ENCODE data around the gene UBN2. TPM values are rescaled to one million over a fixed set of nuclear protein-coding genes. Genes with fewer than 3 reads are reported as not detected.

Gene UBN2
- total RNA-seq, 4 donors from 2014 or later = 5.3 to 12.8 (median 9.0) TPM

- 53 to 58% methylated on average over 6 of the region's 6 CpGs for WGBS, 2 donors
- H3K27me3 ChIP-seq = no peaks in the 10 kb centered on the region
- no peak overlapping the region for H3K27ac ChIP-seq
- no peaks in the 10 kb centered on the region for H3K4me1 ChIP-seq
- no peaks in the 10 kb centered on the region for H3K9me3 ChIP-seq
- peaks cover 0 to 99% (median 0%) of the 10 kb centered on the region in 3 donors for H3K36me3 ChIP-seq
- intact Hi-C loops (cut with DNase I) = no loop called here
- H3K4me3 ChIP-seq = no peak overlapping the region
- TF ChIP-seq CTCF (IDR thresholded peaks at IDR 0.05) = no peak
- TF ChIP-seq POLR2A (IDR thresholded peaks at IDR 0.05) = no peak
- DNase-seq = no peak
These were observed 66.8 kb downstream of the UBN2 start for GRCh38 chr7:139297795-139298194.

- Histone ChIP-seq H3K9me3 (no peaks in the 10 kb centered on the region), H3K4me1 (no peaks in the 10 kb centered on the region), H3K27ac (no peak overlapping the region), H3K4me3 (no peak overlapping the region), H3K27me3 (no peaks in the 10 kb centered on the region), H3K36me3 (peaks cover 0 to 90% (median 0%) of the 10 kb centered on the region in 3 donors)
- intact Hi-C loops (cut with DNase I) = no loop called here
- DNase-seq = no peak
- 90 to 98% methylated on average over 2 of the region's 2 CpGs for WGBS, 2 donors
- TF ChIP-seq POLR2A (IDR thresholded peaks at IDR 0.05) (no peak), CTCF (IDR thresholded peaks at IDR 0.05) (no peak)
These were observed 68.3 kb downstream of the UBN2 start for GRCh38 chr7:139299296-139299695.

- no peak for TF ChIP-seq POLR2A (IDR thresholded peaks at IDR 0.05)
- TF ChIP-seq CTCF (IDR thresholded peaks at IDR 0.05) = no peak
- H3K9me3 ChIP-seq = no peaks in the 10 kb centered on the region
- DNase-seq = no peak
- peaks cover 0 to 89% (median 0%) of the 10 kb centered on the region in 3 donors for H3K36me3 ChIP-seq
- intact Hi-C loops (cut with DNase I) = no loop called here
- H3K4me1 ChIP-seq = no peaks in the 10 kb centered on the region
- H3K27ac ChIP-seq = no peak overlapping the region
- H3K27me3 ChIP-seq = no peaks in the 10 kb centered on the region
- no peak overlapping the region for H3K4me3 ChIP-seq
- 68 to 82% methylated on average over 2 of the region's 2 CpGs for WGBS, 2 donors
These were observed 69.4 kb downstream of the UBN2 start for GRCh38 chr7:139300390-139300789.

GRCh38 chr7:139304517-139304916 is 73.5 kb downstream of the UBN2 start:
- peaks cover 0 to 77% (median 0%) of the 10 kb centered on the region in 3 donors for H3K36me3 ChIP-seq
- DNase-seq = no peak
- no peaks in the 10 kb centered on the region for H3K27me3 ChIP-seq
- 48 to 72% methylated on average over 1 of the region's 1 CpG for WGBS, 2 donors
- H3K4me1 ChIP-seq = no peaks in the 10 kb centered on the region
- intact Hi-C loops (cut with DNase I) = no loop called here
- no peak for TF ChIP-seq POLR2A (IDR thresholded peaks at IDR 0.05)
- TF ChIP-seq CTCF (IDR thresholded peaks at IDR 0.05) = no peak
- H3K4me3 ChIP-seq = no peak overlapping the region
- H3K27ac ChIP-seq = no peak overlapping the region
- no peaks in the 10 kb centered on the region for H3K9me3 ChIP-seq

GRCh38 chr7:139317939-139318505 is 87.0 kb downstream of the UBN2 start:
- Histone ChIP-seq H3K9me3 (no peaks in the 10 kb centered on the region), H3K36me3 (no peaks in the 10 kb centered on the region), H3K27me3 (no peaks in the 10 kb centered on the region), H3K4me3 (no peak overlapping the region), H3K27ac (no peak overlapping the region), H3K4me1 (no peaks in the 10 kb centered on the region)
- TF ChIP-seq CTCF (IDR thresholded peaks at IDR 0.05) (no peak), POLR2A (IDR thresholded peaks at IDR 0.05) (no peak)
- WGBS, 2 donors = 82 to 87% methylated on average over 5 of the region's 5 CpGs
- no peak for DNase-seq
- intact Hi-C loops (cut with DNase I) = no loop called here

All from esophagus squamous epithelium (tissue), 5 donors.